Gastrocnemius medialis (tissue), 4 donors: ENCODE data around the gene HDGFL1. TPM values are rescaled to one million over a fixed set of nuclear protein-coding genes. Genes with fewer than 3 reads are reported as not detected.

Experiments used
- ATAC-seq, 2 donors: fragments of 150-250 bp; one replicate each; pipeline ENCODE4 v1.9.1; 2016
- DNase-seq, 2 donors: peaks; one replicate each; pipeline ENCODE4 v3.0.0-alpha.2; 2019
- H3K27ac ChIP-seq, 4 donors: fragments of 200-600 bp; sonication (generic); 1 replicate in 1 of 4; 2 replicates in 3 of 4; pipeline ENCODE4 v1.5.1; 2016 to 2018; ENCODE audit warnings: mild to moderate bottlenecking in 2 of 4, moderate library complexity in 1 of 4
- H3K27me3 ChIP-seq, 3 donors: fragments of 200-600 bp; sonication (generic) in 2 of 3; 1 replicate in 1 of 3; 2 replicates in 2 of 3; pipeline versions ENCODE4 v1.5.1 to v1.6.0; 2016 to 2019; ENCODE audit warnings: mild to moderate bottlenecking in 1 of 3, moderate library complexity in 1 of 3
- H3K36me3 ChIP-seq, 2 donors: fragments of 200-600 bp; sonication (generic) in 1 of 2; one replicate each; pipeline ENCODE4 v1.5.1; 2017 to 2018
- H3K4me1 ChIP-seq, 2 donors: fragments of 200-600 bp; sonication (generic) in 1 of 2; one replicate each; pipeline ENCODE4 v1.5.1; 2016 to 2017; ENCODE audit warnings: mild to moderate bottlenecking in 2 of 2
- H3K4me3 ChIP-seq, 4 donors: fragments of 200-600 bp; sonication (generic) in 3 of 4; 1 replicate in 1 of 4; 2 replicates in 3 of 4; pipeline ENCODE4 v1.5.1; 2016 to 2019; ENCODE audit warnings: mild to moderate bottlenecking in 2 of 4
- H3K9me3 ChIP-seq, 3 donors: fragments of 200-600 bp; sonication (generic) in 2 of 3; 1 replicate in 1 of 3; 2 replicates in 2 of 3; pipeline ENCODE4 v1.5.1; 2016 to 2019
- POLR2A ChIP-seq, 2 donors: fragments of 450-650 bp; IDR thresholded peaks; one replicate each; pipeline ENCODE4 v1.6.1; 2017; ENCODE audit warnings: antibody characterized with exemption in 2 of 2, mild to moderate bottlenecking in 2 of 2, moderate library complexity in 2 of 2
- in situ Hi-C, 4 donors: fragments of 200-750 bp; cut with MboI; loops; one replicate each; pipeline versions ENCODE4 v1.15.0 to v1.8.0; 2017; ENCODE audit warnings: low sequenced_read_pairs in 4 of 4
- intact Hi-C: fragments of 100-400 bp; cut with DNase I; formaldehyde crosslinking; loops from one replicate; pipeline ENCODE4 v1.15.1; 2023; ENCODE audit warnings: low total_unique reads
- total RNA-seq, 4 donors: library from RNA; depleted of rRNA; stranded (reverse); fragments of >200 nt; gene quantifications; one replicate each; pipeline versions ENCODE4 v1.1.0 to v1.2.3, GENCODE V29; 2016
- TF ChIP-seq, protein P1 (sequence below), 5 experiments: fragments of 450-650 bp in 3 of 5; fragments of 200-600 bp in 2 of 5; sonication (generic) in 2 of 5; IDR thresholded peaks in 4 of 5; conservative IDR thresholded peaks in 1 of 5; 1 replicate in 4 of 5; 2 replicates in 1 of 5; pipeline ENCODE4 v1.5.1; 2016 to 2019; ENCODE audit warnings: antibody characterized with exemption in 5 of 5, mild to moderate bottlenecking in 3 of 5, moderate library complexity in 3 of 5

The HDGFL1 gene
- total RNA-seq, 4 donors from 2014 or later = not detected

DNA sequence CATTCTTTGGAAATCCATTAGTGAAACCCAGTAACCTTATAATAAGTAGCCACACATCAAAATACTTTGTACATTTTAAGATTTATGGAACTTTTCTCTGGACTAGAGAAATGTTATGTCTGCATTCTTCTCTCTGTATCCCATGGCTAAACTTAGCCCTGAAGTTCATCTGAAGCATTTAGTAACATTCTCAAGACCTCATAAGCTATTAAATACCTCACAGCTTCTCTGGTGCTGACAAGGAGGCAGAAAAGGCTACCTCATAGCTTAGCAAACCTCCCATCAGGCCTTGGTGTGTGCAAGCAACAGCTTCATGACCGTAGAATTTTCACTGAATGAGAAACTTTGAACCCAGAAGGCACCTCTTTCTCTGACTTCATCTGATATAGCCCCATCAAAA is 38.9 kb upstream of the HDGFL1 start:
- TF ChIP-seq, protein P1, sequence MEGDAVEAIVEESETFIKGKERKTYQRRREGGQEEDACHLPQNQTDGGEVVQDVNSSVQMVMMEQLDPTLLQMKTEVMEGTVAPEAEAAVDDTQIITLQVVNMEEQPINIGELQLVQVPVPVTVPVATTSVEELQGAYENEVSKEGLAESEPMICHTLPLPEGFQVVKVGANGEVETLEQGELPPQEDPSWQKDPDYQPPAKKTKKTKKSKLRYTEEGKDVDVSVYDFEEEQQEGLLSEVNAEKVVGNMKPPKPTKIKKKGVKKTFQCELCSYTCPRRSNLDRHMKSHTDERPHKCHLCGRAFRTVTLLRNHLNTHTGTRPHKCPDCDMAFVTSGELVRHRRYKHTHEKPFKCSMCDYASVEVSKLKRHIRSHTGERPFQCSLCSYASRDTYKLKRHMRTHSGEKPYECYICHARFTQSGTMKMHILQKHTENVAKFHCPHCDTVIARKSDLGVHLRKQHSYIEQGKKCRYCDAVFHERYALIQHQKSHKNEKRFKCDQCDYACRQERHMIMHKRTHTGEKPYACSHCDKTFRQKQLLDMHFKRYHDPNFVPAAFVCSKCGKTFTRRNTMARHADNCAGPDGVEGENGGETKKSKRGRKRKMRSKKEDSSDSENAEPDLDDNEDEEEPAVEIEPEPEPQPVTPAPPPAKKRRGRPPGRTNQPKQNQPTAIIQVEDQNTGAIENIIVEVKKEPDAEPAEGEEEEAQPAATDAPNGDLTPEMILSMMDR (IDR thresholded peaks at IDR 0.05 in 4 of 5, conservative IDR thresholded peaks at IDR 0.05 in 1 of 5) = no peak
- TF ChIP-seq POLR2A (IDR thresholded peaks at IDR 0.05) = no peak
- Histone ChIP-seq H3K4me1 (no peaks in the 10 kb centered on the region), H3K9me3 (no peaks in the 10 kb centered on the region), H3K36me3 (no peaks in the 10 kb centered on the region), H3K4me3 (no peak overlapping the region), H3K27me3 (no peaks in the 10 kb centered on the region), H3K27ac (no peak overlapping the region)
- ATAC-seq (no peak), DNase-seq (no peak)
- in situ Hi-C loops (no loop called here), intact Hi-C loops (no loop called here)

DNA sequence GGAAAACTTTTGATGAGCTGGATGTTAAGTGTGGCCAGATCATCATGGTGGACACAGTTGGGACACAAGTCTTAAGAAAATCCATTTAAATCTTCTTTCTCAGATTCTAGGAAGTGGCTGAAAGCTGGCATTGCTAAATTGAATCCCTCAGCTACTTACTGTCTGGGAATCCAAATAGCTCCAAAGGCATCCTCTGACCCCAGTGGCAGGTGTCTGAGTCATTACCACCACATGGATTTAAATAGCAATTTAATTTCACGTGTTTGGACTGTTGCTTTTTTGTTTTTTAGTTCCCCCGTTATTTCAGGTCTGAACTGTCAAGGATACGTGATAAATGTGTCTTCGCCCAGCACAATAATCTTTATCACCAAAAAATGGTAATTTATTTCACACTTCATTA is 33.2 kb upstream of the HDGFL1 start:
- in situ Hi-C loops = no loop called here
- no peaks in the 10 kb centered on the region for H3K27me3 ChIP-seq
- H3K27ac ChIP-seq = no peak overlapping the region
- H3K4me1 ChIP-seq = no peaks in the 10 kb centered on the region
- ATAC-seq (no peak), DNase-seq (no peak)
- intact Hi-C loops = no loop called here
- no peak overlapping the region for H3K4me3 ChIP-seq
- no peaks in the 10 kb centered on the region for H3K36me3 ChIP-seq
- no peak for TF ChIP-seq POLR2A (IDR thresholded peaks at IDR 0.05)
- TF ChIP-seq, protein P1 (IDR thresholded peaks at IDR 0.05 in 4 of 5, conservative IDR thresholded peaks at IDR 0.05 in 1 of 5) = no peak
- H3K9me3 ChIP-seq = no peaks in the 10 kb centered on the region

DNA sequence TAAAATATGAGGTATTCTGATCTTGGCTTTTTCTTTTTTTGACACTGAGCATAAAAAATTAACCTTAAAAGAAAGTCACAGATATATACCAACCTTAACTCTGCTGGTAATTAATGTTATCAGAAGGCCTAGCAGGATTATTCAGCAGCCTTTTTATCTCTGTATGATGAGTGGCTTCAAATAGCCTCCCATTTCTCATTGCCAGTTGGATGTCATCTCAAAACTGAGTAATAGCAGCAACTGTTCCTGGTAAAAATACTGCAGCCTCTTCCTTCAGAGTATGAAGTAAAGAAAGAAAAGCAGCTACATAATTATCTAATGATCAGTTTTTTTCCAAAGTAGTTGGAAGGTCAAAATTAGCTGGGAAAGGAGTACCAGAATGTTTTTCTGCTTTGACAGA is 24.9 kb upstream of the HDGFL1 start:
- no peak for ATAC-seq
- no peak overlapping the region for H3K4me3 ChIP-seq

DNA sequence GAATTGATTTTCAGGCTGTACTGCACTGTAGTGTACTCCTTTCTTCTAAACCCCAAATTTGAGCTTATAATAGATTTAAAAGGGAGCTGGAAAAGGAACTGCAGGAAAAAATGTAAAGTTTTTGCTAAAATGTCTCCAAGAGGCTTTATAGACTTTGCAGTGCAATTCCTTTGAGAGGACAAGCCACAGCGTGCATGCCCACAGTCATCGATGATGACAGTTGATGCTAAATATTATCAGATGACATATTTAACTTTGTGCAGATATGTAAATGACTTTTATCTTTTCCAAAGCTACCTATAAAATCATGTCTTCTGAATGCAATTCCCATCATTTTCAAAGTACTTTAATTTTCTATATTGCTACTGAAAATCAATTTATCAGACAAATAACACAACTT is 24.3 kb upstream of the HDGFL1 start:
- H3K4me1 ChIP-seq = peaks cover 8 to 9% of the 10 kb centered on the region in 2 donors
- ATAC-seq = no peak
- no peak overlapping the region for H3K27ac ChIP-seq
- H3K27me3 ChIP-seq = no peaks in the 10 kb centered on the region
- no peaks in the 10 kb centered on the region for H3K9me3 ChIP-seq
- in situ Hi-C loops = no loop called here
- TF ChIP-seq POLR2A (IDR thresholded peaks at IDR 0.05) = no peak
- TF ChIP-seq, protein P1 (IDR thresholded peaks at IDR 0.05 in 4 of 5, conservative IDR thresholded peaks at IDR 0.05 in 1 of 5) = no peak
- no peaks in the 10 kb centered on the region for H3K36me3 ChIP-seq
- H3K4me3 ChIP-seq = no peak overlapping the region
- no peak for DNase-seq
- intact Hi-C loops = no loop called here

More for the DNA sequence above, 24.9 kb upstream of the HDGFL1 start:
- in situ Hi-C loops (no loop called here), intact Hi-C loops (no loop called here)
- H3K27ac ChIP-seq = no peak overlapping the region
- TF ChIP-seq POLR2A (IDR thresholded peaks at IDR 0.05) = no peak
- TF ChIP-seq, protein P1 (IDR thresholded peaks at IDR 0.05 in 4 of 5, conservative IDR thresholded peaks at IDR 0.05 in 1 of 5) = no peak
- H3K4me1 ChIP-seq = peaks cover 8 to 9% of the 10 kb centered on the region in 2 donors
- H3K36me3 ChIP-seq = no peaks in the 10 kb centered on the region
- no peaks in the 10 kb centered on the region for H3K9me3 ChIP-seq
- no peaks in the 10 kb centered on the region for H3K27me3 ChIP-seq
- no peak for DNase-seq

DNA sequence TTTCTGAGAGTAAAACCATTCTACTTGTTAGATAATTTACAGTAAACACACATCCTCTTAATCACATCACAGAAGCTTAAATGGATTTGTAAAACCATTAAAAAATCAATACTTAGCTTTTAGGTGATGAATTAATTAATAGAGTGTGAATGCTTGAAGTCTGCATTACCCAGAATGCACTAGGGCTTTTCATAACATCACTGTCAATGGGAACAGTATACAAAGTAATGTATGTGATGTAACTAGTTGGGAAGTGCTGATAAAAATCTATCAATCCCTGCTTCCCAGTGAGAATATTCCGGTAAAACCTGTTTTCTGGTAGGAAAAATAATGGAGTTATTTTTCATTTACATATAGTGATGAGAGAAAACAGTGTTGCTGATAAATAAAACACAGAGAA is 23.1 kb upstream of the HDGFL1 start:
- H3K9me3 ChIP-seq = no peaks in the 10 kb centered on the region
- H3K36me3 ChIP-seq = no peaks in the 10 kb centered on the region
- no peaks in the 10 kb centered on the region for H3K27me3 ChIP-seq
- TF ChIP-seq, protein P1 (IDR thresholded peaks at IDR 0.05 in 4 of 5, conservative IDR thresholded peaks at IDR 0.05 in 1 of 5) = no peak
- TF ChIP-seq POLR2A (IDR thresholded peaks at IDR 0.05) = no peak
- ATAC-seq (no peak), DNase-seq (no peak)
- intact Hi-C loops = no loop called here
- H3K4me3 ChIP-seq = no peak overlapping the region
- H3K4me1 ChIP-seq = peaks cover 8 to 9% of the 10 kb centered on the region in 2 donors
- in situ Hi-C loops = no loop called here
- H3K27ac ChIP-seq = no peak overlapping the region
